NCI-H1417 treated with DMSO at 0.1 percent for 48 hours (cell line): ENCODE data around the gene RNF2.
A peak's percentile ranks its signal among the peaks of the same experiment; 100 is the strongest.
"Not testable (repeated sequence)": the region's sequence is repeated elsewhere in the genome, so short reads cannot be mapped to it uniquely, and the experiment has no call there.

Source experiments
- DNase-seq: peaks from one replicate; lab custom pipeline; 2025; lab: John Stamatoyannopoulos, UW

RNF2 gene

DNA sequence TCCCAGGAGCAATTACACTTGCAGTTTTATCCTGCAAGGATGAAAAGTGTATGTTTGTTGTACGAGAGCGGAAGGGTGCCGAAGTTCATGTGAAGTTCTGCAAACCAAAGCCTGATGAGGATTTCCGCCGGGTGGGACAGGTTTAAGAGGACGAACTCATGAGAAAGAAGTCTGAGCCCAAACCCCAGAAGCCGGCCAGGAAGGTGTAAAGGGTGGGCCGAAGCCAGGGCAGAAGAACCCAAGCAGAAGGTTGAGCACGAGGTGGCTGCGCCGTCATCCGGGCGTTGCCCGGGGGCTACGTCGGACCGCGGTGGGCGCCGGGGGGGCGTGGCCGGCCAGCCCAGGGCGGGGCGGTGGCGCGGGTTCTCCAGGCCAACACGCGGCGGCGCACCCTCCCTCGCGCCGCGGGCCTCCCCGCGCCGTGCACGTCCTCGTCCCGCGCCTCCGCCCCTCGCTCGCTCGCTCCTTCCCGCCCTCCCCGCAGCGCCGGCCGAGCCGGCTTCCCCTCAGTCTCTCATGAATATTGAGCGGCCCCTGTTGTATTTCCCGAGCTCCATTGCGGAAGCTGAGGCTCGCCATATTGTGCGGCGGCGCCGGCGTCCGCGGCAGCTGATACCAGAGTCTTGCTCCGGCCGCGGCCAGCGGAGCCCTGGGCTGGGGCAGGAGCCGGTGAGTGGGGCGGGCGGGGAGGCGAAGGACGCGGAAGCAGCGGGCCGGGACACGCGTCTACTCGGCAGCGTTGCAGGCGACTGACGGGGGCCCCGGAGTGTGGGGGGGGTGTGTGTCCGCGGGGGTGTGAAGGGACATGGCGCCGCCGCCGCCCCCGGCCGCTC lies at the start of gene RNF2:
RNF2 (plus strand) TSS at position 578 of the 833 bp plus-strand sequence. CDS start 41,996 bp downstream, outside the sequence.
- peak; percentile 19 for DNase-seq

DNA sequence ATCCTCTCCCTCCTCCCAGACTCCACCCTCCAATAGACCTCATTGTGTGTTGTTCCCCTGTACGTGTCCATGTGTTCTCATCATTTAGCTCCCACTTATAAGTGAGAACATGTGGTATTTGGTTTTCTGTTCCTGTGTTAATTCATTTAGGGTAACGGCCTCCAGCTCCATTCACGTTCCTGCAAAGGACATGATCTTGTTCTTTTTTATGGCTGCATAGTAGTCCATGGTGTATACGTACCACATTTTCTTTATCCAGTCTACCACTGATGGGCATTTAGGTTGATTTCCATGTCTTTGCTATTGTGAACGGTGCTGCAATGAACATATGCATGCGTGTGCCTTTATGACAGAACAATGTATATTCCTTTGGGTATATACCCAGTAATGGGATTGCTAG lies 45.4 kb upstream of the RNF2 start:
- not testable (repeated sequence) for DNase-seq

DNA sequence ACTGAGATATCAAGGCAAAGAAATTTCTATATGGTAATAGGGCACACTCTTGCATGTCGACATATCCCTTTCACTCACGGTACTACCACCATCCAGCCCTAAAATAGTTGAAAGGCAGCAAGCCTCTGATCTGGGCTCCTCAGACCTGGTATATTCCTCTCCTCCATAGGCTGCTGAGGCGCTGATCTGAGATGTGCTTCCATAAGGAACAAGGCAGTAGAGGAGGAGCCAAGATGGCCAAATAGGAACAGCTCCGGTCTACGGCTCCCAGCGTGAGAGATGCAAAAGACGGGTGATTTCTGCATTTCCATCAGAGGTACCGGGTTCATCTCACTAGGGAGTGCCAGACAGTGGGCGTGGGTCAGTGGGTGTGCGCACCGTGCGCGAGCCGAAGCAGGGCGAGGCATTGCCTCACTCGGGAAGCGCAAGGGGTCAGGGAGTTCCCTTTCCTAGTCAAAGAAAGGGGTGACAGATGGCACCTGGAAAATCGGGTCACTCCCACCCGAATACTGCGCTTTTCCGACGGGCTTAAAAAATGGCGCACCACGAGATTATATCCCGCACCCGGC lies 44.0 kb upstream of the RNF2 start:
- not testable (repeated sequence) for DNase-seq

DNA sequence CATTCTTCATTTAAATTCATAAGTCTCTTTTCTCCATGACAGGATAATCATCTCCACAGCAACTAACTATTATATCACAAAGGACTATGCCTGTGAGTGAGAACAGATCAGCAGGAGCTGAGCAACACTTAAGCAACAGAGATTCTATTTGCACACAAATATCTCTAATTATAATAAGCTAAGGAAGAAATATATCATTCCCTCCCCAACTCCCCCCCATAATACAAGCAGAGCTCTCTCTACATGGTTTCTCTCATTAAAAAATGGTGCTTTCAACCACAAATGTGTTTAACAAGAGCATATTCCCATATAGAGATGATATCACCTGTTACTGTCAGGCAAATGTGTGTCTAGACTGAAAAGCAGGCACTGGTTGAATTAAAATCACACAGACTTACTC lies 36.5 kb upstream of the RNF2 start:
- DNase-seq: peak; percentile 94

DNA sequence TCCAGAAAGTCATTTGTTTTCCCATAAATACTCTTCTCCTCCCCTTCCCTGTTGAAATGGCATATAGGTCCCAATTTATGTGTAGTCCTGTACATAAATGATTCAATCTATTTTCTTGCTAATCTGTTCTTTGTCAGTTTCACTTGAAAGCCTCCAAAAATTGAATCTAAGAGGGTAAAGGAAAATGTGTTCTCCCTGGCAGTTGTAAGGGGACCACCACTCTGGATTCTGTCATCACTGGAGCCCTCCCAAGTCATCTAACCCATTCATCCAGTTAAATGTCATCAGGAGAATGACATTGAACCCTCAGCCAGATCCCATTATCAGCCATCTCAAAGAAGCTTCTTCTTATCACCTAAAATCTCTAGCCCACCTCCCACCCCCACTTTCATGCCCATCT lies 35.0 kb upstream of the RNF2 start:
- no peak for DNase-seq

DNA sequence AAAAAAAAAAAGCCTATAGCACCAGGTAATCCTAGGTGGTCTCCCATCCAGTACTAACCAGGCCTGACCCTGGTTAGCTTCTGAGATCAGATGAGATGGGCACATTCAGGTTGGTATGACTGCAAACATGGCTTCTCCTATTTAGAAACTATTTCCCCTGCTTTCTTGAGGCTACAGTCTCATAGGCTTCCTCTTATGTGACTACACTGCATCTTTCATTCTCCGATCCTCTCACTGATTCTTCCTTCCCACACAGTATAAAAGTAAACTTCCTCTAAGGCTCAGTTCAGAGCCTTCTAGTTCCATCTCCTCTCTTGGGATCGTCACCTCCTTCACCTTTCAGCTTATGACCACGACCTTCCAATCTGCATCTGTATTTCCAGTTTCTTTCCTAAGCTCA lies 30.4 kb upstream of the RNF2 start:
- no peak for DNase-seq

DNA sequence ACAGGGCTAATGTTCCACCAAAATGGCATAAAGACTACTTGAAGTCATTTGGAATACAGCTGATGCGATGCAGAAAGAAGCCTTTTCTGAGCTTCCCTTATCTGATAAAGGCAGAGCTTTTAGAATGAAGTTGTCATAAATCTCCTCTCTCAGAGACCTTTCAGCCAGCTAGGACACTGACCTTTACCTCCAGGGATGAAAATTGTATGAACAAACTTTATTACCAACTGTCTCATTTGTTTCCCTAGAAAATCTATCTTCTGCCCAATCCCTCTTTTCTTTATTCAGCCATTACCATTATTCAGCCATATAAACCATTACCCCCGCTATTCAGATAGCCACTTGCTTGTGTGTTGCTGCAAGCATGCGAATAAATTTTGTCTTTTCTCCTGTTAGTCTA lies 29.7 kb upstream of the RNF2 start:
- no peak for DNase-seq

DNA sequence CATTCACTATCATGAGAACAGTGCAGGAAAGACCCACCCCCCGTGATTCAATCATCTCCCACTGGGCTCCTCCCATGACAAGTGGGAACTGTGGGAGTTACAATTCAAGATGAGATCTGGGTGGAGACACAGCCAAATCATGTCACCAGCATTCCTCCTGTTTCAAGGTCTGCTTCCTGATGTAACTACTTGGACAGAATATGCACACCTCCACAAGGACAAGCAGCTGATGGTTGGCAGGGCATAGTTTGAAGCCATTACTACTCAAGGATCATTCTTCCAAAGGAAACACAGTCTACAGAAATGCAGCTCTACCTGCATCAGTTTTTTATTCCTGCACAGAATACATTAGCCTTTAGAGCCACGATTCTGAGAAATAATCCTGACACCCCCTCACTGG lies 28.5 kb upstream of the RNF2 start:
- no peak for DNase-seq

DNA sequence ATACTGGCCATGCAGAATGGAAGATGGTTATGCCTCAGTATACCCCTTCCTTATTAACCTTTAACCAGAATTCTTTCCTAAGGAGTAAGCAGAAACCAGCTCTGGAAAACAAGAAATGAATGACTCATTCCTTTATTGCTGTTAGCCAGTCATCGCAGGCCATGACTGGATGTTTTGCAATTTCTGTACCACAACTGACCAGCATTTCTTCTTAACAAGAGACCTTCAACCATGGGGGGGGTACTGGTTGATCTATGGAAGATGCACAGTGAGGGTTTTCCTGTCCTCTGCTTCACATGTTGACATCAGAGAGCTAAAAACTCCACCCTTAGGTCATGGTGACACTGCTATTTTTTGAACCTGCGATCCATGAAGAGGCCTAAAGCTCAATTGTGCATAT lies 28.0 kb upstream of the RNF2 start:
- no peak for DNase-seq

DNA sequence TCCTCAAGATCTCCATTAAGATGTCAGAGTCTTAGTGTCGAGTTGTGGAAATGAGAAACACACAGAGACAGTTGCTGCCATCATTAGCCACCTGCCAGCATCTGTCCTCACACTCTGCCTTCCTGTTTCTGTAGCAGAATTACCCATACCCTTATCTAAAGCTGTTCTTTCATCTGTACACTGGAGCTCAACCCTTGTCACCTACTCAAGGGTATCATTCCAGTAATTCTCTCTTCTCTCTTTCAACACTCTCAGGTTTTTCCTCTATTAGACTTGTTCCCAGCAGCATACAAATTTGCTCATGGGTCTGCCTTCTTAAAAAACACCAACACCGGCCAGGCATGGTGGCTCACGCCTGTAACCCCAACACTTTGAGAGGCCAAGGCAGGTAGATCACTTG lies 27.4 kb upstream of the RNF2 start:
- DNase-seq: no peak

DNA sequence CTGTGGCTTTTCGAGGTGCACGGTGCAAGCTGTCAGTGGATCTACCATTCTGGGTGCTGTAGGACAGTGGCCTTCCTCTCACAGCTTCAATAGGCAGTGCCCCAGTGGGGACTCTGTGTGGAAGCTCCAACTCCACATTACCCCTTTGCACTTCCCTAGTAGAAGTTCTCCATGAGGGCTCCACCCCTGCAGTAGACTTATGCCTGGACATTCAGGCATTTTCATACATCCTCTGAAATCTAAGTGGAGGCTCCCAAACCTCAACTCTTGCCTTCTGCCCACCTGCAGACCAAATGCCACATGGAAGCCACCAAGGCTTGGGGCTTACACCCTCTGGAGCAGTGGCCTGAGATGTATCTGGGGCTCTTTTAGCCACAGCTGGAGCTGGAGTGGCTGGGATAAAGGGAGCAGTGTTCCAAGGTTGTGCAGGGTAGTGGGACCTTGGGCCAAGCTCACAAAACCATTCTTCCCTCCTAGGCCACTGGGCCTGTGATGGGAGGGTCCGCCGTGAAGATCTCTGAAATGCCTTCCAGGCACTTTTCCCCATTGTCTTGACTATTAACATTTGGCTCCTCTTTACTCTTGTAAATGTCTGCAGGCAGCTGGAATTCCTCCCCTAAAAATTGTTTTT lies 18.0 kb upstream of the RNF2 start:
- DNase-seq: no peak

DNA sequence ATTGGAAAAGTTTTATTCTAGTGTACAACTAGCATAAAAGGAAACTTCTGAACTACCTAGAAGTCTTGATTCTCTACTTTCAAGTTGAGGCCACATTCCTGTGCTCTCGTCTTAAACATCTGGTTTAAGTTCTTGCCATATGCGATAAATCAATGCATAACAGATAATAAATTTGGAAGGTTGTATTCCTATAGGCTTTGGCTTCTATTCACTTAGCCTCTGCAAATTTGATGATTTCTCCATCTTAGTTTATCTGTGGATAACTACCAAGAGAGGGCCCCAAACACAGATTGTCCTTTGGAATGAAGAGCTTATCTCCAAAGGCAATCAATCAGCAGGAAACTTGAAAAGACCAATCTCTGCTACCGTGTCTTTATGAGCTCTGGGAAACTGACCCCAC lies 11.7 kb upstream of the RNF2 start:
- no peak for DNase-seq

DNA sequence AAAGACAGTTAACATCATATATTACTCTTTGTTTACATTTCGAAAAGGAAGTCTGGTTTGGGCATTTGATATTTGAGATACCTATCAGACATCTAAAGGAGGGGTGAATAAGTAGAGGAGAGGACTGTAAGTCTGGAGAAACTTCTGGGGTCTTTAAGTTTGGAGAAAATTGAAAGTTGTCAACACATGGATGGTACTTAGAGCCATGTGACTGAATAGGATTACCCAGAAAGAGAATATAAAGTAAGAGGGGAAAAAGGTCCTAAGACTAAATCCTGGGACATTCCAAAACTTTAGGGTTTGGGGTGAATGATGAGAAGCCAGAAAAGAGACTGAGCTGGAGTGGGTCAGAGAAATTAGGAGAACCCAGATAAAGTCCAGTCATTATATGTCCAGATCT lies 10.1 kb upstream of the RNF2 start:
- DNase-seq: no peak

DNA sequence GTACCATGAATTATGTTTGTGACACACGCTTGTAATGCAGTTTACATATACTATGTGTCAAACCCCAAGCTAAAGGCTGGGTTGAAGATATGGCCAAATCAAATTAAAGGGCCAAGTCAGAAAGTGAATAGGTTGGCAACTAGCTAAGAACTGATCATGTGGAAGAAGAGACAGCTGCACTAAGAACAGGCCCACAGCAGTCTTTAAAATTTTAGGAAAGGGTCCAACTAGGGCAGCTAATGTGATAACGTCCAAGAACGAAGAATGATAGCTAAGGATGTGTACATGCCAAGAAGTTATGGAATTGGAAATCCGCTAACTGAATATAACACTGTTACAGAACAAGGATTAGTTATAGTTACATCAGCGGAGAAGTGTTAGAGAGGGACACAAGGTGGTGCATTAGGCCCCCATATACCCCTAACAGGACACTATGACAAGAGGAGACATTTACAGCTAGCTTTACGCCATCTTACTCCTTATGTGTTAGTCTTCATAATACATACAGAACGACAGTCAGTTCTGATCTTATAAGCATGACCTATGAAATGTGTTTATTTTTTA lies 6.5 kb upstream of the RNF2 start:
- DNase-seq: no peak

DNA sequence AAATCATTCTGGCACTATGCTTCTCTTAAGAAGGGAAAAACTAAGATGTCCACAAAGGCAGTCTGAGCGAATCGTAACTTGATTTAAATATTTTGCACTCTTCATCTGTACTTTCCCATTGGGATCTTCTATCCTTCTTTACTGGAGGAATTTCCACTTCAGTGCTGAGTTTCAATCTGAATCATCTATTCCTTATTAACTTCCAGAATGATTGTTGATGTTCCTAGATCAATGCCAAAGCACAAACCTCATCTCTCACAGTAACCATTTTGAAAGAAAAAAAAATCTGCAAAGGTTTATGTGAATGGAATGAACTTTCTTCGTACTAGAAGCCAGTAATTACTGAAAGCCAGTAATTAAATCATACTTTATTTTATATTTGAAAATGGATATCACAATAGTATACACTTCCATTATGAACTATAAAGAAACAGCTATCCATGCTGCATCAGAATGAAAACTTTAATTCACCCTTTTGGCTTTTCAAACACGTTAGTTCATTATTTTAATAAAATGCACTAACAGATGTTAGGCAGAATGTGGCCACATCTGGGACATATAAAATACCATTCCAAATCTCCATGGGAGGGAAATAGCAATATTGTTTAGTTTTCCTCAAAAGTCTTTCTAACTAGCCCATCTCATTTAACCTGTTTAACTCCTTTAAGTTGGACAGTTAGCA lies 5.5 kb upstream of the RNF2 start:
- DNase-seq: no peak

DNA sequence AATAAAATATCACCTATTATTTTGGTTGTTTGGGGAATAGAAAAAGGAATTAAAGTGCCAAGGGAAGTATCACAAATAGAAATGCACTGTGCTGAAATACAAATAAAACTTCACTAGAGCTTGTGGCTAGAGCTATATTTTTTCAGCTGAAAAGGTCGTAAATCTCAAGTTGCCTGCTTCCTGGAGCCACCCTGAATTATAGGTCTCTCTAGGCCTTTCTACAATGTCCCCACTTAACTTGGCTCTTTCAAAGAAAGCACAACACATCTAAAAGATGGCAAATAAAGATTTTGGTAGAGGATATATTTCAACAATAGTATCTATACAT lies 5.0 kb upstream of the RNF2 start:
- DNase-seq: no peak

DNA sequence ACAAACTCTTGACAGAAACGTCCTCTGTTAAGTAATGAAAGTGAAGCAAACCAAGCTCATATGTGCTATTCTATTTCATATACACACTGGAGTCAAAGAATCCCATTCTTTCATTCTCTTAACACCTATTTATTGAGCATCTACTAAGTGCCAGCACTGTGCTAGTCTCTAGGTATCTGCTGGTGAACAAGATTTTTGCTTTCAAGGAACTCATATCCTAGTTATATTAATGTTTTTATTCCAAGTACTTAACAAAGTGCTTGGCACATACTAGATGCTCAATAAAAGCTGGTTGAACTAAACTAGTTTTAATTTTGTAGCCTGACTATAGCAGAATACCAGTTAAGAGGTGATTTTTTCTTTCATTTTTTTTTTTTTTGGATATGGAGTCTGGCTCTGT lies 3.6 kb upstream of the RNF2 start:
- DNase-seq: no peak

DNA sequence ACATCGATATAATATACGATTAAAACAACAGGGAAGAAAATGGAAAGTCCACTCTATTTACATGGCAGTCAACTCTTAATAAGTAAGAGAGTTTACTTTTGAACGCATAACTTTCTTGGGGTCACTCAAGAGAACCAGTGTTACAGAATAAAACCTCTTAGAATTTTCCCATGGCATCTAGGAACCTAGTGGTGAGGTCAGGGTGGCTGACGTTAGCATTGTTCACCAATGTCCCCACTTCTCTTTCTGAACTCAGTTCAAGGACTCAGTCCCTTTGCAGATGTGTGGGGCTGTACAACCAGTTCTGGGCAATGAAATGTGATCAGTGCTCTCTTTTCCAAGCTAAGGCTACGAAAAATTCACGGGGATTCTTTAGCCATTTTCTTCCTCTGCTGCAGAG lies 2.6 kb upstream of the RNF2 start:
- no peak for DNase-seq

DNA sequence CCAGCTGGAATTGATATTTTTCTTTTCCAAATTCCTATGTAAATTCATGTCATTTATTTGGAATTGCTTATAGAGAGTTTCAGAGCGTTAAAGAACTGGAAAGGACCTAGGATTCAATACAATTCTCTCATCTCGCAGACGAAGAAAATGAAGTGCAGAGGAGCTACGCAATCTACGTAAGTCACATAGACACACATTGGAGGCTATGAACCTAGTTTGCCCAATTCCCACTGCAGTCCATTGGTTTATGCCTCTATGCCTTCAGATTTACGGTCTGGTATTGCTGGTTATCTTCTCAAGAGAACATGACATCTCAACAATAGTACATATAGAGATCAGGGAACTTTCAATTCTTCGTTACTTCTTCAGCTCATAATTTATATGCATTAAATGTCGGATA lies 971 bp upstream of the RNF2 start:
- no peak for DNase-seq

DNA sequence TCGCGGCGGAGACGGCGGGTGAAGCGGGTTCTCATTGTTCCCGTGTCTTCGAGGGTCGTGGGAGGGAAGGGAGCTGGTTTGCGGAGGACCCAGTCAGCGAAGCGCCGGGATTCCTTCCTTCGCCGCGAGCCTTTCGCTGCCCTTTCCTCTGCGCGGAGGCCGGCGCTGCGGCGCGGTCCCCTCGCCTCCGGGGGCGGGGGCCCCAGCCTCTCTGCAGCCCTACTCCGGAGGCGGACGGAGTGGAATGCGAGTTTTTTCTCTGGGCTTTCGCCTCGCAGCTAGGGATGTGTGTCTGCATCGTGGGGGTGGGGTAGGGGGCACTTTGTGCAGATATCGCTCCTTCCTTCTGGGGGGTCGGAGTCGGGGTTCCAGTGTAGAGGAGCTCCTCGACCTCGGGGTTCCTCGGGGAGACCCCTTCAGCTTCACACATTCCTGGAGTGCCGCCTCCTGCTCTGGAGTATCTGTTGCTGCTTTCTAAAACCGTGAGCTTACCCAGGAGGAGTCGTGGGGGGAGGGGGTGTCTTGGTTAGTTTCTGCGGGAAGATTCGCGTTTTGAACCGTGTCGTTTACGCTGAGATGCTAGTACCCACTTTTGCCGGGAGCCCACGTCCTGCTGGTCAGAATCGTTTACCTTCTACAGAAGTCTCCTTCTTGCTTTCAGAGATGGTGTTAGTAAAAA lies 595 bp downstream of the RNF2 start:
- no peak for DNase-seq

DNA sequence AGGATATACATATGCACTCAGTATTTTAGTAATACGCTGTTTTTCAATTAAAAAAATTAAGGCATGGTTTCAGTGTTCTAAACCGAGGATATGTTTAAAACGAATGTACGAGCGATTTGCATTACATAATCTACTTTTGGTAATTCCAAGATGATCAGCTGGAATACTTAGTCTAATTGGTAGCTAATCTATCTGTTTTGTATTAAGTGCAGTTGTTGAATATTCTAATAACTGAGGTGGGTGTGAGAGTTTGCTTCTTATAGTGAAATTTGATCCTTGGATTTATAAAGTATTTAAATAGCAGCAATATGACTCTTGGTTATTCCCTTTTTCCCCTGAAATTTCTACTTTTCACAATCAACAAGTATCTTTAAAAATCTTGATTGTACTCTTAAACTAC lies 1.3 kb downstream of the RNF2 start:
- no peak for DNase-seq

DNA sequence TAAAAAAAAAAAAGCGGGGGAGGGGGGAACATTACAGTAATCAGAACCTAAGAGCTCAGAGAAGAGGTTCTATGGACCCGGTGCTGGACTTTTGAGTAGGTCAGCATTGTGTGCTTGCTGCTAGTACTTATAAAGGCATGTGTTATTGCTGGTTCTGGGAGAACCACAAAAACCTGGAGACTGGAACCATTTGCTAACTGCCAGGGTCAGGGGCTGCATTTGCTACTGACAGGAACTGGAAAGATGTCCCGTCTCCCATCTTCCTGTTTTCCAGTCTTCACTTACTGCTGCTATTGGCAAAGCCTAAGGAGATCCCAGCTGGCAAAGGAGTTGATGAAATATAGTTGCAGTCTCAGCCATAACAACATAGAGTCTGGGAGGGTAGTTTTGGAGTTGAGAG lies 4.3 kb downstream of the RNF2 start:
- no peak for DNase-seq
